ENCODE measurements around the gene LRRC72.
"Not testable (repeated sequence)": the region's sequence is repeated elsewhere in the genome, so short reads cannot be mapped to it uniquely, and the experiment has no call there.

The LRRC72 gene

GRCh38 chr7:16532272-16532671, 5.6 kb downstream of the LRRC72 start:
- no peaks in the 10 kb centered on the region for H3K27me3 ChIP-seq
- DNase-seq = no peak
- TF ChIP-seq, protein P1, sequence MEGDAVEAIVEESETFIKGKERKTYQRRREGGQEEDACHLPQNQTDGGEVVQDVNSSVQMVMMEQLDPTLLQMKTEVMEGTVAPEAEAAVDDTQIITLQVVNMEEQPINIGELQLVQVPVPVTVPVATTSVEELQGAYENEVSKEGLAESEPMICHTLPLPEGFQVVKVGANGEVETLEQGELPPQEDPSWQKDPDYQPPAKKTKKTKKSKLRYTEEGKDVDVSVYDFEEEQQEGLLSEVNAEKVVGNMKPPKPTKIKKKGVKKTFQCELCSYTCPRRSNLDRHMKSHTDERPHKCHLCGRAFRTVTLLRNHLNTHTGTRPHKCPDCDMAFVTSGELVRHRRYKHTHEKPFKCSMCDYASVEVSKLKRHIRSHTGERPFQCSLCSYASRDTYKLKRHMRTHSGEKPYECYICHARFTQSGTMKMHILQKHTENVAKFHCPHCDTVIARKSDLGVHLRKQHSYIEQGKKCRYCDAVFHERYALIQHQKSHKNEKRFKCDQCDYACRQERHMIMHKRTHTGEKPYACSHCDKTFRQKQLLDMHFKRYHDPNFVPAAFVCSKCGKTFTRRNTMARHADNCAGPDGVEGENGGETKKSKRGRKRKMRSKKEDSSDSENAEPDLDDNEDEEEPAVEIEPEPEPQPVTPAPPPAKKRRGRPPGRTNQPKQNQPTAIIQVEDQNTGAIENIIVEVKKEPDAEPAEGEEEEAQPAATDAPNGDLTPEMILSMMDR (IDR thresholded peaks at IDR 0.05; ENCODE audit: low read depth, low read length) = no peak
- no peaks in the 10 kb centered on the region for H3K9me3 ChIP-seq
- H3K4me1 ChIP-seq = peaks cover 8% of the 10 kb centered on the region; the same call in 1 of the 2 replicates
- no peaks in the 10 kb centered on the region for H3K36me3 ChIP-seq
- no peak overlapping the region for H3K4me3 ChIP-seq (ENCODE audit: low read depth, low read length)

DNA sequence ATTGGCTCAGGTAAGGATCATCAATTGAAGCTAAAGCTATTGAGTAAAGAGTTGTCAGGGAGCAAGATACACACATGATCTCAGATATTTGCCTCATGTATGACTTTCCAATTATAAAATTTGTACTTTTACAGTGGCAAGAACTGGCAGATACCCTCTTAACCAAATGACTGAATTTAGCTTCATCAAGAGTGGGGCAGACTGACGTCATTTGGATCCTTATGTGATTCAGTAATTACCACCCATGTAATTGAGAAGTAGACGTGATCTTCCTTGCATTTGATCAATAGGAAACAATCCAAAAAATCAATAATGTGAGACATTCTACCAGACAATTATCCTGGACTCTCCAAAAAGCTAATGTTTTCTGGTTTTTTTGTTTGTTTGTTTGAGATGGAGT, 8.9 kb downstream of the LRRC72 start:
- H3K36me3 ChIP-seq = no peaks in the 10 kb centered on the region
- TF ChIP-seq, protein P1 (IDR thresholded peaks at IDR 0.05; ENCODE audit: low read depth, low read length) = no peak
- no peaks in the 10 kb centered on the region for H3K27me3 ChIP-seq
- H3K4me1 ChIP-seq = no peaks in the 10 kb centered on the region
- no peak for DNase-seq
- H3K4me3 ChIP-seq (ENCODE audit: low read depth, low read length) = no peak overlapping the region
- no peaks in the 10 kb centered on the region for H3K9me3 ChIP-seq

GRCh38 chr7:16540559-16540958, 13.9 kb downstream of the LRRC72 start:
- not testable (repeated sequence) for H3K36me3 ChIP-seq; H3K4me1 ChIP-seq; H3K9me3 ChIP-seq; DNase-seq; H3K27me3 ChIP-seq; H3K4me3 ChIP-seq (ENCODE audit: low read depth, low read length)

- no peak for DNase-seq
- no peaks in the 10 kb centered on the region; the same call in 1 of the 2 replicates for H3K4me1 ChIP-seq
- H3K9me3 ChIP-seq = no peaks in the 10 kb centered on the region
- H3K36me3 ChIP-seq = no peaks in the 10 kb centered on the region
- H3K27me3 ChIP-seq = no peaks in the 10 kb centered on the region
- no peak overlapping the region for H3K4me3 ChIP-seq (ENCODE audit: low read depth, low read length)
- TF ChIP-seq, protein P1 (IDR thresholded peaks at IDR 0.05; ENCODE audit: low read depth, low read length) = no peak
Measured at GRCh38 chr7:16542401-16542800, 15.8 kb downstream of the LRRC72 start.

DNA sequence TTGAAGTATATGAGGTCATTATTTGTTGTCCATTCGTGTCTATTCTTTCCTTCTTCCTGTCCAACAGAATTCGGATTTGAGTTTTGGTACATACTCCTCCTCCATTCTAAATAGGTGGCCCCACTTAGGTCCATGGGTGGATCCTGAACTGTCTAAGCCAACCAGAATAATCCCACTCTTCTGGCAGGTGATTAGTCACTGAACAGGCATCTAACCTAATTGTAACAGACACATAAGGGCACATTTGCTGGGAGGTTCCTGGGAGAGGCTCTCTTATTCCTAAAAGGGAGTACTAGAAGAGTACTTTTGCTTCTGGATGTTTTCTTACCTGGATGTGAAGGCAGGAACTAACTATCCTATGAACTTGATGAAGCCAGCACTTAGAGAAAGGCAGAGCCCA, 16.8 kb downstream of the LRRC72 start:
- Histone ChIP-seq H3K4me3 (ENCODE audit: low read depth, low read length) (no peak overlapping the region), H3K27me3 (no peaks in the 10 kb centered on the region), H3K4me1 (no peaks in the 10 kb centered on the region; the same call in 1 of the 2 replicates), H3K9me3 (no peaks in the 10 kb centered on the region), H3K36me3 (no peaks in the 10 kb centered on the region)
- DNase-seq = no peak
- TF ChIP-seq, protein P1 (IDR thresholded peaks at IDR 0.05; ENCODE audit: low read depth, low read length) = no peak

DNA sequence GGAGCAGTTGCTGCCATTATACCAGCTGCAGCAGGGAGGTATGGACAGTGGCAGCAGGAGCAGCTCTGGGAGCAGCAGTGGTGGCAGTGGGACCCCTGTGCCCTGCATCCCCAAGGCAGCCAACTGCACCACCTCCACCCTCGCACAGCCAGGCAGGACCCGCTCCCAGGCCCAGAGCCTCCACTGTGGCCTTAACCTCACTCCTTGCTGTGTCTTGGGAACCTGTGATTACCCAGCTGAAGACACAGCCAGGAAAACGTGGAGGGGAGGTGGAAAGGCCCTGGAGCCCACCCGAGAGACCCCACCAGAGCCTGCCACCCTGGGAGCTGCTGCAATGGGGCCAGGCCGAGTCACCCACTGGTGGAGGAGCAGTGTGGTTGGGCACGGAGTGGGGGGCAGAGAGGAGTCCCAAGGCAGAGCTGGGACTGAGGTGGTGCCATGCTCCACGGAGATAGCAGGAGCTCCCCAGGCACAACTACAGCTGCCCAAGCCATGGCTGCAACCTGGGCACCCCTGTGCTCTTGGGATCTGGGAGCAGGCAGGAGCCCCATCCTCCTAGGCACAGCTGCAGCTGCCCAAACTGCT, 20.4 kb downstream of the LRRC72 start:
- no peak overlapping the region for H3K4me3 ChIP-seq (ENCODE audit: low read depth, low read length)
- no peaks in the 10 kb centered on the region for H3K36me3 ChIP-seq
- no peaks in the 10 kb centered on the region; the same call in 1 of the 2 replicates for H3K9me3 ChIP-seq
- no peaks in the 10 kb centered on the region for H3K27me3 ChIP-seq
- DNase-seq = no peak
- no peaks in the 10 kb centered on the region; the same call in 1 of the 2 replicates for H3K4me1 ChIP-seq
- TF ChIP-seq, protein P1 (IDR thresholded peaks at IDR 0.05; ENCODE audit: low read depth, low read length) = no peak
